Activated CD4-positive, CD25-positive, alpha-beta regulatory T cell treated with anti-CD3 and anti-CD28 coated beads, Interleukin-2, amount 50 U/mL, for 72 hours (primary cell): ENCODE results near the gene SNCA.

Experiments
- DNase-seq: peaks from one replicate; pipeline ENCODE4 v3.0.0; 2021

Gene SNCA

GRCh38 chr4:89703829-89704590 is 133.0 kb downstream of the SNCA start:
- DNase-seq, result no peak

GRCh38 chr4:89700766-89701423 is 136.1 kb downstream of the SNCA start:
- DNase-seq, result no peak

DNA sequence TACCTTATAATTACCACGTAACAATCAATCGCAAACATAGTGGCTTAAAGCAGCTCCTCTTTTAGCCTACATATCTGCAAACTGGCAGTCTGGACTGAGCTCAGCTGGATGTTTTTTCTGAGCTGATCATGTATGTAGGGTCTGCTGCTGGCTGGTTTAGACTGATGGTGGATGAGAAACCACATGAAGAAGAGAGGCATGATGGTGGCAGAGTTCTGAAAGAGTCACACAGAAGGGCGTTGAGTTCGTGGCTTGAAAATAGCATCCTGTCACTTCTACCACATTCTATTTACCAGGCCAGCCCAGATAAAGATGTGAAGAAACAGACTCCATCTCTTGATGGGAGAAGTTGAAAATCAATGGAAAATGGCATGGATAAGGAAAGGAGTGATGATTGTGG is 151.3 kb downstream of the SNCA start:
- DNase-seq, result no peak

DNA sequence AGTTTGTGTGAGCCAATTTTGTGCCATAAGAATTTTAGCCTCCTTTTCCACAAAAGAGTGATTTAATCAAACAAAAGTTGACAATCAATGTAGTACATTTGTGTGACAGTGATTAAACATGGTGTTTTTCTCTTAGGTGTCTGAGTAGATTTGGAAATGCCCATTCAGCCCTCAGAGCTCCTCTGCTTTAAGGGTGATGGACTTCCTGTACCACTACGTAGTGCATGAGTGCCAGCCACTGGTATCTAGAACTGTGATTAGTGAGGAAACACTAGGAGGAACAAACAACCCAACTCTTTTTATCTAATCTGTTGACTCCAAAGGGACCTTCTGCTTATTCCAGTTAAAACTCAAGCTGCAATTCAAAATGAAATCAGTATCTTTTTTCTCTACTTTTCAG is 151.7 kb downstream of the SNCA start:
- DNase-seq, result no peak

- no peak for DNase-seq
These were observed 152.4 kb downstream of the SNCA start for GRCh38 chr4:89684536-89684935.

DNA sequence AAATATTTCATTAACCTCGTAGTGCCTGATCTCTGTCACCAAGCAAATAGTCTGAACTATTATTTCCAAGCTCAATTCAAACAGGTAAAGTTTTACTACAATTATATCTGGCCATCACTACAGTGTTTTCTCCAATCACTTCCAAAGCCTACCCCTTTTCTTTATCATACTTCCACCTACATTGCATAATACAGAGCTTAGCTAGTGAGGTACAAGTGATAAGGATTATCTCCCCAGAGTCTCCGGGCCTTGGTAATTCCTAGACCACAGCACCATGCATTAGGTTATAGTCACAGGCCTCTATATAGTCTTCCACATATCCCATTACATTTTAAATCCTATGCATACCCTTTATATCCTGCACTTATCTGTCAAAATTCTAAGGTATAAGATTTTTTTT is 154.2 kb downstream of the SNCA start:
- DNase-seq, result no peak

DNA sequence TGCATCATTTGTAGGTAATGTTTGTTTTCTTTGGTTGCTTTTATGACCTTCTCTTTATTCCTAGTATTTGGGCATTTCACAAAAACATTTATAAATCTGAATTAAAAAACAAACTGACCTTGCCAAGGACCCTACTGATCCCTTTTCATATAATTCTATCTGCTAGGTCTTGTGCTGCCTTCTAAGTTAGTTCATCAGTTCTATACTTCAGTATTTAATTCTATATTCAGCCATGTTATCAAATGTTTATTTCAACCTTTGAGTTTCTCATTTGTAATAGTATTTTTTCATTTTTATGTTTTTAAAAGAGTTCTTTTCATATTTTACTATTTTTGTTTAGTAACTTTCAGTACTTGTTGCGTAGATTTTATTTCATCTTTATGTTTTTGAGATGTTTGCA is 155.3 kb downstream of the SNCA start:
- DNase-seq, result no peak

DNA sequence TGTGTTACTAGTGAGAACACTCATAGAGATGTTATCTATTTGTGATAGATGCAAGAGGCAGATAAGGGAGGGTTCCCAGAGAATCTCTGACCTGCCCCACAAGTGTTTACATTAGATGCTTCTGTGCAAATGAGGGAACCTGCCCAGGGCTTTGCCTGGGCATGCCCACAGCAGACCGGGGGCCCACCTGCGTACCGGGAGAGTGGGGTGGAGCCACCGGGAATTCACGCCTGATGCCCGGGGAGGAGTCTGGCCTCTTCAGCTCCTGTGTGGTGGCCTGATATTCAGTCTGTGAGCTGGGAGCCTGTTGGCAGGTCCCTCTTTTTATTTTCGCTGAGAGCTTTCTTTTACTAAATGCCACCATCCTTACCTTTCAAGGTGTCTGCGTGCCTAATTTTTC is 155.7 kb downstream of the SNCA start:
- DNase-seq, result no peak

- DNase-seq, result no peak
These were observed 162.0 kb downstream of the SNCA start for GRCh38 chr4:89674876-89675459.
